Heart left ventricle (tissue), 13 donors: ENCODE measurements around the gene TMEM14A.

ENCODE experiments used
- CTCF ChIP-seq, 12 donors: fragments of 200-600 bp; sonication (generic) in 4 of 12; IDR thresholded peaks; one replicate each; pipeline versions ENCODE4 v1.5.0 to v1.8.0; 2018 to 2022; ENCODE audit warnings: antibody characterized with exemption in 12 of 12, mild to moderate bottlenecking in 5 of 12
- POLR2A ChIP-seq, 2 donors: fragments of 450-650 bp; IDR thresholded peaks; one replicate each; pipeline ENCODE4 v1.6.1; 2017; ENCODE audit warnings: antibody characterized with exemption in 2 of 2, mild to moderate bottlenecking in 2 of 2, moderate library complexity in 2 of 2
- donor health status: ischemic (EF 13 %, LVEDD 7.1; RV severe dilation, severe dysfunction).
- donor health status: DM: no; HTN: yes; CAD: no.
- donor health status: DM: no; HTN: no; CAD: no.
- donor health status: ischemic (EF 25% LVEDD 6.9; RV normal size, moderate dysfunction).
- donor health status: ischemic (EF 25% LVEDD 5.7; RV mildly dilated, moderate dysfunction).
- donor health status: ischemic (EF 35%, LVEDD 5.7; RV mildly dilated, moderate dysfunction).
- donor health status: nonischemic (EF 11% LVEDD 7.7; RV severe dilation, severe dysfunction).
- donor health status: DM: yes; HTN: yes; CAD: no.
- donor health status: PGD.
- donor health status: ischemic (EF 29% LVEDD 5.4; RV normal size, mild dysfunction).
- donor health status: nonischemic (EF 23%, LVEDD 6.1; RV moderate dilation, normal function).

GRCh38 chr6:52704060-52704459, 33.1 kb downstream of the TMEM14A start:
- TF ChIP-seq POLR2A (IDR thresholded peaks at IDR 0.05) = no peak
- no peak for TF ChIP-seq CTCF (IDR thresholded peaks at IDR 0.05)
